Measurements from ENCODE around the gene FYB2. TPM values are rescaled to one million over a fixed set of nuclear protein-coding genes. Genes with fewer than 3 reads are reported as not detected.

The FYB2 gene, protein sequence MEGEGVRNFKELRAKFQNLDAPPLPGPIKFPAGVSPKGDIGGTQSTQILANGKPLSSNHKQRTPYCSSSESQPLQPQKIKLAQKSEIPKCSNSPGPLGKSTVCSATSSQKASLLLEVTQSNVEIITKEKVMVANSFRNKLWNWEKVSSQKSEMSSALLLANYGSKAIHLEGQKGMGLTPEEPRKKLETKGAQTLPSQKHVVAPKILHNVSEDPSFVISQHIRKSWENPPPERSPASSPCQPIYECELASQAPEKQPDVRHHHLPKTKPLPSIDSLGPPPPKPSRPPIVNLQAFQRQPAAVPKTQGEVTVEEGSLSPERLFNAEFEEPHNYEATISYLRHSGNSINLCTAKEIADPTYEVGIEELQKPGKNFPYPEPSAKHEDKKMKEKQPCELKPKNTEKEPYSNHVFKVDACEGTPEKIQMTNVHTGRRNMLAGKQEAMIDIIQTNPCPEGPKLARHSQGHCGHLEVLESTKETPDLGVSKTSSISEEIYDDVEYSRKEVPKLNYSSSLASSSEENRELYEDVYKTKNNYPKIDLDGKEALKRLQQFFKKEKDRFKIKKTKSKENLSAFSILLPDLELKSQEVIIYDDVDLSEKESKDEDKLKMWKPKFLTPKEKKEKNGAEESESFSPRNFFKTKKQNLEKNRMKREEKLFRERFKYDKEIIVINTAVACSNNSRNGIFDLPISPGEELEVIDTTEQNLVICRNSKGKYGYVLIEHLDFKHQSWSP
- under 1 TPM in 1 of 3 donors, not detected in 2; 0.49 TPM for polyA plus RNA-seq

DNA sequence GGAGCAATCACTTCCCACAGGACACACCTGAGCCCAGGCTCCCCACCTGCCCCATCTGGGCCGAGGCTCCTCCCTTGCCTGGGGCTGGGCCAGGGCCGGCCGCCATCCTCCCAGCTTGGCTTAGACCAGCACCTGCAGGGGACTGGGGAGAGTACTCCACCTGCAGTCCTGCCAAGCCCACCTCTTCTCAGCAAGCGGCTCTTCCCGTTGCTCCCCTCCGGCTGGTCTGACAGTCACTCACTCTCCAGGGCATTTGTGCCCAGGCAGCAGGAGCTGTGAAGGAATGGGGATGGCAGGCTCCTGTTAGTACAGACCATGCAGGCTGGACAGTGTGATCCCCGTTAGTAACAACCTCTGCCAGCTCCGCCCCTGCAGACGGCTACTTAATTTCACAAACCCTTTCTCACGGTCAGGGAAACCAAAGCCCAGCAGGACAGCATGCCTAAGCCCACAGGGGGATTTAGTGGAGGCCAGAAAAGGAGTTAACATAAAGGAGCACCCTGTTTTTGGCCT, at the start of gene FYB2:
FYB2 (minus strand) TSS at position 18 of the 513 bp plus-strand sequence. CDS start 114 bp downstream, outside the sequence.
- H3K27ac ChIP-seq (ENCODE audit: low read depth, low read length) = no peak within 1 kb of the TSS
- 40 to 79% (median 60%) methylated on average over 10 of the region's 10 CpGs for WGBS, 3 donors

DNA sequence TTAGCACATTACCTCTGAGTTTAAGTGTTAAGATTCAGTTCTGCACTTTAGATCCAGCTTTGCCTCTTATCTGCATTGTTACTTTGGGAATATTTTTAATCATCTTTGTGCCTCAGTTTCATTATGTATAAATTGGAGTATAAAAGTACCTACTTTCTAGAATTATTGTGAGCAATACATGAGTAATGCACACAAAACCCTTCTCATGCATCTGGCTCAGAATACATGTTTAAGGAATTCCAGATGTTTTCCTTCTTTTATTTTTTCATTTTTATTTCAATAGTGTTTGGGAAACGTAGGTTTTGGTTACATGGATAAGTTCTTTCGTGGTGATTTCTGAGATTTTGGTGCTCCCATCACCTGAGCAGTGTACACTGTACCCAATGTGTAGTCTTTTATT, 49.6 kb upstream of the FYB2 start:
- no peak overlapping the region for H3K27ac ChIP-seq (ENCODE audit: low read depth, low read length)
- WGBS, 3 donors = 59 to 71% (median 69%) methylated on average over 2 of the region's 2 CpGs

DNA sequence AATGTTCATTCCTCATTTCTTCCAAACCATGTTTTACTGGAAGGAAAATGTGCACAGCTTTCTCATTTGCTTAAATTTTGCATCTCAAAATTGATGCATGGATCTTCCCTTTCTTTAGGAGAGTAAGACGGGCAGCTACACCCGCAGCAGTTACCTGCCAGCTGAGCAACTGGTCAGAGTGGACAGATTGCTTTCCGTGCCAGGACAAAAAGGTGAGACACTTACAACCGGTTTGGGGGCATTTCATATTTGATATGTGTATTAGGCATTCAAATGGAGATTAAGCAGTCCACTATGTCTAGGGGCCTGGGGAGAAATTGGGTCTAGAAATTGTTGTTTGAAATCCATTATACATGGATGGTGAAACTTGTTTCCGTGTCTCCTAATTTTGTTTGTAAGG, 48.3 kb upstream of the FYB2 start:
- H3K27ac ChIP-seq (ENCODE audit: low read depth, low read length) = no peak overlapping the region
- WGBS, 3 donors = 46 to 85% (median 82%) methylated on average over 5 of the region's 5 CpGs

DNA sequence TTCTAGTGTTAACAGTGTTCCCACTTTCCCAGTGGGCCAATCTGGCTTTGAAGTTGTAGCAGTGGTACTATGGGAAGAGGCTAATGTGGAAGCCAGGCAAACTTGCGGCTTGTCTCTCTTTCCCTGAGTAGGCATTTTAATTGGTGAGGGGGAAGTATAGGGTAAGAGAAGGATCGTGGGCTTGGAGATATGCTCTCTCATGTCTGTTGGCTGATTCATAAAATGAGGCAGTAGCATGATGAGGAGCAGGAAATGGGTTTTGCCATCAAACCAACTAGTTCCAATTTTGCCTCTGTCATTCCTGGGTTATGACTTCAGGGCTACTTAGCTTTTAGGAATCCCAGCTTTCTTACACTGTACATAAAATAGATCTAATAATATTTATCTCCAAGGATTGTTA, 47.5 kb upstream of the FYB2 start:
- no peak overlapping the region for H3K27ac ChIP-seq (ENCODE audit: low read depth, low read length)
- 66 to 91% (median 73%) methylated on average over 2 of the region's 2 CpGs for WGBS, 3 donors

DNA sequence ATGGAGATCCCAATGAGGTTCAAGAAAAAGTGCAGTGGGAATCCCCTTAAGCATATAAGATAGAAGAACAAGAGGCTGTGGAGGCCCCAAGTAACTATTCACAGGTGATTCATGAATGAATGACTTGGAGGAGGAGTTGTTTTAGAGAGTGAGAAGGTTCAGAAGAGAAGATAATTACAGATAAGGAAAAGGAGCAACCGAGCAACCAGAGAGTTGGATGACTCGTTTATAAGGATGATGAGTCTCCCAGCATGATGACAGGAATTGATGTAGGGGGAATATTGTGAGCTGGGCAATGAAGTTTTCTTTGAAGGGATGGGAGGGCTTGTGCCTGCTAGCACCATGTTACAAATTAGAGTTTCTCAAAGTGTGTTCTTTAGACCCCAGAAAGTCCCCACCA, 45.2 kb upstream of the FYB2 start:
- no peak overlapping the region for H3K27ac ChIP-seq (ENCODE audit: low read depth, low read length)
- WGBS, 3 donors = 67 to 79% (median 75%) methylated on average over 2 of the region's 2 CpGs

DNA sequence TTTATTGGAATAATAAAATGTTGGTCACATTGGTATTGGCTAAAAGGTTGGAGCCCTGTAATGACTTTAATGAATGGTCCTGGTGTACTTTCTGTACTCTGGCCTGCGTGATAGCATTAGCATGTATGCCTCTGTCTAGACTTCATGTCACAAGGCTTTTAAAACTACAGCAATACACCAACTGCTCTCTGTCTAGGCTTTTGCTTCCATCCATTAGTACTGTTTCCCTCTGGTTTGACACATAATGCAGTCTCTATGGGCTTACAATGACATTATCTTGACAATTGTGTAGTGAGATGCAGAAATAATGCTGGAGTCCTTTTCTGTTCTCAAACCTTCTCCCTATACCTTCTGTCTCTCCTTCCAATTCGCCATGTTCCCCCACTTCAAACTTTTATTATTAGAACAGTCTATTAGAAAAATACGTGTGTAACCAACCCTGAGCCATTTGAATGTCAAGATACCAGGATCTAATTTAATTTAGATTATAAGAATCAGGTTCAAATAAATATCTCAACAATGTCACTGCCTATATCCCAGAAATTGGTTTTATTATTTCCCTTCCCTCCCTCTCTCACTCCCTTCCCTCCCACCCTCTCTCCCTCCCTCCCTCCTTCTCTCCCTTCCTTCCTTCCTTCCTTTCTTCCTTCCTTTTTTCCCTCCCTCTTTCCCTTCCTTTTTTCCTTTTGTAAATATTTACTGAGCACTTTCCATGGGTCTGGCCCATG, 44.2 kb upstream of the FYB2 start:
- H3K27ac ChIP-seq (ENCODE audit: low read depth, low read length) = no peak overlapping the region
- WGBS, 3 donors = 81 to 88% (median 81%) methylated on average over 3 of the region's 3 CpGs

DNA sequence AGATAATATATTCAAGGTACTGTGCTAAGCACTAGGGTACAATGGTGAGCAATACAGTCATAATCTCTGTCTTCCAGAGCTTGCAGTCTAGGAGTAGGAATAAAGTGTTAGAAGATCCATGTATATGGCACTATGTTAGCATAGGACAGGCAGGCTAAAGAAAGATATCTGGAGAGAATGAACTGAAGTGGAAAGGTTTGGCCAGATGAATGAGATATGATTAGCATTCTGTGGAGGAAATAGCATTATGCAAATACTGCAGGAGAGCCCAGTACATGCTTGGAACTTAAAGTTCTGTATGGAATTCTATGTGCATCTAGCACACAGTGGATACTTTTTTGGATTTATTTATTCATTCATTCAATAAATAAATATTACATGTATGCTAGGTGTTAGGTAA, 40.1 kb upstream of the FYB2 start:
- H3K27ac ChIP-seq (ENCODE audit: low read depth, low read length) = no peak overlapping the region

DNA sequence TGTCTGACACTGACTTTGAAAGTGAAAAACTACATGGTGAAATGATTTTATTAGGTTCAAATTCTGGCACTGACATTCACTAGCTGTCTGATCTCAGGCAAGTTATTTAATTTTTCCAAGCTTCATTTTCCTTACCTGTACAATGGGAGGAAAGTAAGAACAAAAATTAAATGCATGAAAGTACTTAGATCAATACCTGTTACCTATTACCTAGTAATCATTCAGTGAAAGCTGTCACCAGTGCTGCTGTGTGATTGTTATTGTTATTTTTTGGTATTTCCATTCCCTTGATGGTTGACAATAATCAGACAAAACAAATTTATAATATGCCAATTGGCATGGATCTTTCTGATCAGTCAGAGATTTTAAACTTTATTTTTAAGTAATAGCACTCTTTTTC, 37.0 kb upstream of the FYB2 start:
- no peak overlapping the region for H3K27ac ChIP-seq (ENCODE audit: low read depth, low read length)

DNA sequence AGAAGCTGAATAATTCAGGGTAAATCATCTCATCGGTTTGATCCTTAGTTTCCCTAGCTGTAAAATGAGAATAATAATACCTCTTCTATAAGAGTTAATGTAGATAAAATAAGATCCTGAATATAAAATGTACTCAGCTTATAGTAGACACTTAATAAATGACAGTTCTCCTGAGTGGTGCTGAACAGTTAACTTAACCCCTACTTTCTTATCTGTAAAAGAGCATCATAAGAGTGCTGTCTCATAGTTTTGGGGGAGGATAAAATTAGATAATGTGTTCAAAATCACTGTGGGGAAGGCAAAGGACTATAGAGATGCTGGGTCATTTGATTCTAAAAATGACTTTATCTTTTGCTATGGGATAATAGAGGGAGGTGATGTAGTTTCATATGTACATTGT, 36.0 kb upstream of the FYB2 start:
- WGBS, 3 donors = 50 to 89% (median 89%) methylated on average over 1 of the region's 1 CpG
- no peak overlapping the region for H3K27ac ChIP-seq (ENCODE audit: low read depth, low read length)

DNA sequence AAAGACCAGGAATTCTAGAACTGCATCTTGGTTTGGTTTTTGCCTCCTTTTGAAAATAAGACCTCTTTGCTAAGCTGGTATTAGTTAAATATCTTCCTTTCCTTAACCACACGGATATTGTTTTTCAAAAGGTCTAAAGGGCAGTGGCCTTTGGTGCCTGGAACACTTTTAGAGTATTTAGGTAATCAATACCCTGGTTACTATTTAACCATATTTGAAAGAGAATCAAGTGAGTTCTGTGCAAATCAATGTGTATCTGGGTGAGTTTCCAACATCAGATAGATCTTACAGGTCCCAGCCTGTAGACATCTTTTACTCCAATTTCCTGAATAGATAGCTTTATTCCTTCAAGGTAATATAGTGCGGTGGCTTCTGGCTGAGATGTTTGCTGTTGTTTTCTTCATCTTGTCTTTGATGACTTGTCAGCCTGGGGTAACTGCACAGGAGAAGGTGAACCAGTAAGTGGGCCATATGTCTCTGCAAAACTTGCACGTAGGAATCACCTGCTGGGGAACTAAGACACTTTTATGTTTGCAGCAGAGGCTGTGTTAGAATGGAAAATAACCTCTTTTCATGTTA, 35.4 kb upstream of the FYB2 start, which contains the start of gene C8A:
C8A (plus strand) TSS at position 277 of the 579 bp plus-strand sequence; CDS start at position 382, 105 bp downstream.
- WGBS, 3 donors = 26 to 74% (median 74%) methylated on average over 3 of the region's 3 CpGs

DNA sequence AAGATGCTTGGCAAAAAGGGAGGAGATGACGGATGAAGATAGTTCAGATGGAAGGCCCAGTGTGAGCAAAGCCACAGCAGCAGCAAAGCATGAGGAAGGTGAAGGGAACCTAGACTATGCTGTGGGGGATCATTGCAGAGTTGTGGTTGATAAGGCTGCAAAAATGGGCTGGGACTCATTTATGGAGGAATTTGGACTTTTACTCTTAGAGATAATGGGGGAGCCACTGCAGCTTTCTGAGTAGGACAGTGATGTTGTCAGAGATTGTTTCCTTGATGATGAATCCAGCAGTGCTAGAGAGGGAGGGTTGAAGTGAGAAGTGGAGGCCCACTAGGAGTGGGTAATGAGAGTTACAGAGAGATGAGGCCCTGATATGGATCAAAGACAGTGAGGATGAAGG, 33.3 kb upstream of the FYB2 start:
- no peak overlapping the region for H3K27ac ChIP-seq (ENCODE audit: low read depth, low read length)
- WGBS, 3 donors = 3 to 93% (median 43%) methylated on average over 1 of the region's 1 CpG

More for the DNA sequence above, 35.4 kb upstream of the FYB2 start, which contains the start of gene C8A:
- no peak within 1 kb of the TSS for H3K27ac ChIP-seq (ENCODE audit: low read depth, low read length)

DNA sequence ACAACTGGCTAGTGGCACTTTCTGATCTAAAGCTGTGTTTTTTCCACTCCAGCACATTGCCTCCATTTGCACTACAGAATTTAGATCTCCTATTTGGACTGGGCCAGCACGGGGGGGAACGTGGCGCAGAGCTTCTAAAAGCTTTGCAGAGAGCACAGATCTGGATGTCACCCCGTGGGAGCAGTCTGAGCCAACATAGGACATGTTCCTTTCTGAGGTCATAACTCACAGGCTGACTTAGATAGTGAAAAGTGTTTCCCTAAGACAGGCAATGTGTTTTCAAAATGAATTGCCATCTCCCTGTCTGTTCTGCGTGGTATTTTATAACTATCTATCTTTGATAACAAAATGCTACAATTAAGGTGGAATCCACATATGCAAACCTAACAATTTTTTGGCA, 31.7 kb upstream of the FYB2 start:
- 77 to 86% (median 77%) methylated on average over 5 of the region's 5 CpGs for WGBS, 3 donors
- no peak overlapping the region for H3K27ac ChIP-seq (ENCODE audit: low read depth, low read length)

DNA sequence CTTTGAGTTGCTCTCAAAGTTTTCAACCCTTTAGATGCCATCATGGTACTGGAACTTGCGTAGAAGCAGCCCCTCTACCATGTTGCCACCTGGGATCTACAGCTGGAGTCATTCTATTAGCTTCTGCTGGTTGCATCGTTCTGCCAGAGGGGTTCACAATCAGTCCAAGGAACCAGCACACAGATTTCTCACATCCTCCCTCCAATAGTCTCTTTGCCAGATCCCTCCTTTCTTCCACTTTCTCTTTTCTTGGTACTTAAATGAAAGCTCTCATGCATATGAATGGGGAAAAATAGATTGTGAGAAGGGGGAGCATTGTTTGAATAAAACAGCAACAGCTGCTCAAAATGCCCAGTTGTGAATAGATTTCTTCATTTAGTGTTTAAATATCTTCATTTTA, 31.2 kb upstream of the FYB2 start:
- H3K27ac ChIP-seq (ENCODE audit: low read depth, low read length) = no peak overlapping the region
- WGBS, 3 donors = 76 to 92% (median 82%) methylated on average over 2 of the region's 2 CpGs

DNA sequence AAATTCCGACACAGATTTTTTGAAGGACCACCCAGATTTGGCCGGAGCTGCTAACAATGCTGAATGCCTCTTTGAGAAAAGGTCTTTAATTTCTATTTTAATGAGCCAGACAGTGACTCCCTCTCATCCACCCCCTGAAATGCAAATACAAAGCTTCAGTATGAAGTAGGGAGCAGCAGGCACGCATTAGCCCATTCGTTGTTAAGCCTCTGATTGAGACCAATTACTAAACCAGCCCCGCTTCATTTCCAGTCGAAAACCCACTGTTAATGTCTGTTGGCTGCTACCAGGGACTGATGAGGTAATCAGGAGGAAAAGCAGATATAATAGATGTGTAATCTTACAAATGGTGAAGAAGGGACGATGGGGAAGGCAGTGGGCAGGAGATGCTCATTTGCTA, 30.5 kb upstream of the FYB2 start:
- H3K27ac ChIP-seq (ENCODE audit: low read depth, low read length) = no peak overlapping the region
- 76 to 89% (median 78%) methylated on average over 7 of the region's 7 CpGs for WGBS, 3 donors

DNA sequence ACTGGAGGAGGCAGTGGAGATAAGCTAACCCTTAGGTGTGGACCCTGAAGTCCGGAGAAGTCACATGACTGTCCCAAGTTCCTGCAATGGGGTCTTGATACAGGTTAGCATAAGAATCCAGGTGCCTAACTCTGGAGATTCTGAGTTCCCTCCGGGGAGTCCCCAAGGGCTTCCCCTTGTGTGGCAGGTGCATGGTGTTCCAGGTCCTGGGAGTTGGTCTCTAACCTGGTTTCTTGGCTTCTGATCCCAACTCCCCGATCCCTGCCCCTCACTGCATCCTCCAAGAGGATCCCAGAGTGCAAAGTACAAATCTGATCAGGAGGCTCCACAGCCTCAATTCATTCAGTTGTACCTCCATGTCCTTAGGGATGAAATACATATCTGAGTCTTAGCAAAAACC, 26.1 kb upstream of the FYB2 start:
- WGBS, 3 donors = 79 to 93% (median 88%) methylated on average over 3 of the region's 3 CpGs
- H3K27ac ChIP-seq (ENCODE audit: low read depth, low read length) = no peak overlapping the region

DNA sequence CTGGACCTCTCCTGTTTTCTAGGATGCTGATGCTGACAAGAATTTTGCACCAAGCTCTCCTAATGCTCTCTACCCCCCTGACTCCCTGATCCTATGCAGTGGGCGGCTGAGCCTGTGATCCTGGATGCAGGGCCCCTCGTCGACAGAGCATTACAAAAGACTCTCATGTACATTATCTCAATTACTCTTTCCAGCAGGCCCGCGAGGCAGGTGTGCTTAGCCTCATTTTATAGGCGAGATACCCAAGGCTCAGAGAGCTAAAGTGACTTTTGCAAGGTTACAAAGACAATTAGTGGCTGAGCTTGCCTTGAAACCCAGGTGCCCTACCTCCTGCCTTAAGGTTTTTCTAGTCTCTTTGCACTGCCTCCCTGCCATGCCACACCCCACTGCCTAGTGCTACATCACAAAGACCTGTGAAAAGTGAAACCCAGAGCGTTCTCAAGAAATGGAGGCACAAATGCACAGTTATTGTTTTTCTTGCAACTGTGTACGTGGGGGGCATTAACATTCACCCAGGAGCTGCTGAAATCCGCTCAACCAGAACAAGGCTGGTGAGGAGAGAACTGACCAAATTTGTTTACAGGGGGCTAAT, 25.4 kb upstream of the FYB2 start:
- H3K27ac ChIP-seq (ENCODE audit: low read depth, low read length) = no peak overlapping the region
- WGBS, 3 donors = 57 to 77% (median 67%) methylated on average over 9 of the region's 9 CpGs

DNA sequence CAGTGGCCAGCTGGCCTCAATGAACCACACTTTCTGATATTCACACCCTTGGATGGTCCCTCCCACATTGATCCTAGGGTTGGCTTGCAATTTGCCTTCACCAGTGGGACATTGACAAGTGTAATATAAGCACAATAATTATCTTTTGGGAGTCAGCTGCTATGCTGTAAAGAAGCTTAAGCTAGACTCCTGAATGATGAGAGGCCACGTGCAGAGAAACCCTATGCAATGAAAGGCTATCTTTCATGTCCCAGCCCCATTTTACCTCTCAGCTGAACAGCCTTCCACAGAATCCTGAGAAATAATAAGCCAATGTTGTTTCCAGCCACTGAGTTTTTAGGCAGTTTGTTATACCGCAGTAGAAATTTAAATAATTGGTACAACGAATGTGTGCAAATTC, 24.3 kb upstream of the FYB2 start:
- H3K27ac ChIP-seq (ENCODE audit: low read depth, low read length) = no peak overlapping the region
- 85 to 90% (median 89%) methylated on average over 3 of the region's 3 CpGs for WGBS, 3 donors

DNA sequence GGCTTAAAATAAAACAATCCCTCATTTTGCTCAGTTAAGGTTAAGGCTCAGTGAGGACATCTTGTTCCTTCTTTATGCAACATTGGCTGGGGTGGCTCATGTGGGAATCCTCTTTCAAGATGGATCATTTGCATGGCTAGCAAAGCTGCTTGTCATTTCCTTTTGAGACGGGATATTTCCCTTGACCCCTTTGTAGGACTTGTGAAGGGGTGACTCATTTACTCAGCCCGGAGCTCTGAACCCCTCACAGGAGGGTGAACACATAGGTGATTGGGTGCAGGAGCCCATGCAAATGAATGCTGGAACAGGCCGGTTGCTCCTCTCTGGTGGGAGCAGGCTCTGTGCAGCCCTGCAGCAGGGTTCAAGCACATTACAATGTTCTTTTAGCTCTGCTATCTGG, 19.6 kb upstream of the FYB2 start:
- no peak overlapping the region for H3K27ac ChIP-seq (ENCODE audit: low read depth, low read length)
- WGBS, 3 donors = 74 to 80% (median 76%) methylated on average over 3 of the region's 3 CpGs

All from adipose tissue (tissue), 3 donors.